Stomach smooth muscle (tissue), 2 donors: Measurements from ENCODE around the gene CARS2.
"Not testable (repeated sequence)": the region's sequence is repeated elsewhere in the genome, so short reads cannot be mapped to it uniquely, and the experiment has no call there.

ENCODE experiments used
- H3K27ac ChIP-seq: one replicate; pipeline ENCODE4 v1.7.0; 2013; ENCODE audit warnings: mild to moderate bottlenecking, low read length, inconsistent platforms
- H3K27me3 ChIP-seq, 2 donors: one replicate each; pipeline ENCODE4 v1.7.0; 2013; ENCODE audit warnings: low read length in 2 of 2; ENCODE audit not compliant: insufficient read depth in 2 of 2, control insufficient read depth in 1 of 2
- H3K36me3 ChIP-seq, 2 donors: one replicate each; pipeline ENCODE4 v1.7.0; 2013; ENCODE audit warnings: low read length in 2 of 2; ENCODE audit not compliant: control insufficient read depth in 2 of 2, insufficient read depth in 2 of 2
- H3K4me1 ChIP-seq: one replicate; pipeline ENCODE4 v1.7.0; 2013; ENCODE audit warnings: low read length; ENCODE audit not compliant: control insufficient read depth, insufficient read depth
- H3K4me3 ChIP-seq, 2 donors: one replicate each; pipeline ENCODE4 v1.7.0; 2013; ENCODE audit warnings: low read length in 2 of 2
- H3K9ac ChIP-seq, 2 donors: one replicate each; pipeline ENCODE4 v1.7.0; 2013; ENCODE audit warnings: low read length in 2 of 2, mild to moderate bottlenecking in 1 of 2
- H3K9me3 ChIP-seq, 2 donors: one replicate each; pipeline ENCODE4 v1.7.0; 2013; ENCODE audit warnings: low read length in 2 of 2; ENCODE audit not compliant: control insufficient read depth in 2 of 2
- donor health status: healthy.
- donor health status: Pancreatic carcinoma.

Gene CARS2

DNA sequence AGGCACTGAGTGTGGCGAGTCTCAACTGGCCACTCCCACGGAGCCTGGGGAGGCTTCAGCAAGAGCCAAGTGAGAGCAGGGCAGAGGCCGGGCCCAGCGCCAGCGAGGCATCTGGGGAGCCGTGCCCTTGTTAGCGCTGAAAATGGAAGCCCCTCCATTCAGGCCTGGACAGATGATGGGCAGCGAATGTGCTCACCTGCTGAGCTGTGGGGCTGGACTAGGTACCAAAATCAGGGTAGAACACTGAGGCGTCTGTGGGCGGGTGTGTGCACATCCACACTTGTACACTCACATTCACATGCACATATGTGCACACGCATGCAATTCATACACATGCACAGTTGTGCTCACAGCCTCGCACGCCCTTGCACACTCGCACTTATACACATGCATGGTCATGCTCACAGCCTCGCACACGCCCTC is 69.9 kb downstream of the CARS2 start:
- Histone ChIP-seq H3K27me3 (no peaks in the 10 kb centered on the region), H3K4me3 (no peak overlapping the region), H3K9me3 (no peaks in the 10 kb centered on the region), H3K36me3 (peaks cover 56 to 57% of the 10 kb centered on the region in 2 donors), H3K27ac (no peak overlapping the region), H3K4me1 (peaks cover 21% of the 10 kb centered on the region), H3K9ac (no peak overlapping the region)

DNA sequence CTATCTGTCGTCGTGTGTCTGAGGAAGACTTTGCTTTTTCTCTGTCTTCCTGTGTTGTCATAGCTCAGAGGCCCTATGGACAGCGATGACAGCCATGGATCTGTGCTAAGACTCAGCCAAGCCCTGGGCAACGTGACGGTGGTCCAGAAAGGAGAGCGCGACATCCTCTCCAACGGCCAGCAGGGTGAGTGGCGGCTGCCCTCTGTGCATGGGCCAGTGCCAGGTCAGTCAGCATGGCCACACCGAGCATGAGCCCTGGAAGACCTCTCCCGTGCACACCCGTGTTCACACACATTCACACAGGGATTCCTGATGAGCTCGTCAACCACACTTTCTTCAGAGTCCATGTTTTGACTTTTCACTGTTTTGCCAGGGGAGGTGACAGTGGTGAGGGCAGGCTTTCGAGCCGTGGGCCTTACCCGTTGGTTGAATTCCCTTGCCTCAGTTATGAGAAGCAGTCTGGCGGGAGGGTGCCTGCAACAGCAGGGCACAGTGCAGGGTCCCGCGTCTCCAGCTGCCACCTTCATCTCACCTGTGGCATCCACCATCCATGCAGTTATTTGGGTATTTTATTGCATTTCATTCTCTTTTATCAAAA is 70.4 kb downstream of the CARS2 start:
- Histone ChIP-seq H3K9ac (no peak overlapping the region), H3K4me3 (no peak overlapping the region), H3K27me3 (no peaks in the 10 kb centered on the region), H3K36me3 (peaks cover 56 to 57% of the 10 kb centered on the region in 2 donors), H3K4me1 (peaks cover 21% of the 10 kb centered on the region), H3K27ac (no peak overlapping the region), H3K9me3 (no peaks in the 10 kb centered on the region)

DNA sequence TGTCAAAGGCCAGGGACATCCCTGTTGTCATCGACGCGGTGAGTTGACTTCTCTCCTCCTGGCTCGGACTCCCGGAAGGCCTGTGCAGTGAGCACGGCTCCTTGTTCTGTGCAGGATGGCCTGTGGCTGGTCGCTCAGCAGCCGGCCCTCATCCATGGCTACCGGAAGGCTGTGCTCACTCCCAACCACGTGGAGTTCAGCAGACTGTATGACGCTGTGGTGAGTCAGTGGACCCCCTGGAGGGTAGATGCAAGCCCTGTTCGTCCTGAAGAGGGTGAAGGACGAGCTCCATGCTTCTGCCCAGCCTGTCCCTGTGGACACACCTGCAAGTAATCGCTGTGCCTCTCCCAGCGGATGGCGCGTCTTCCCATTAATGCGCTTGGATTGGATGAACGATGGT is 71.4 kb downstream of the CARS2 start:
- no peak overlapping the region for H3K9ac ChIP-seq
- peaks cover 29% of the 10 kb centered on the region for H3K4me1 ChIP-seq
- H3K36me3 ChIP-seq, result peaks cover 48 to 53% of the 10 kb centered on the region in 2 donors
- no peaks in the 10 kb centered on the region for H3K27me3 ChIP-seq
- H3K4me3 ChIP-seq, result no peak overlapping the region
- H3K9me3 ChIP-seq, result no peaks in the 10 kb centered on the region
- no peak overlapping the region for H3K27ac ChIP-seq

DNA sequence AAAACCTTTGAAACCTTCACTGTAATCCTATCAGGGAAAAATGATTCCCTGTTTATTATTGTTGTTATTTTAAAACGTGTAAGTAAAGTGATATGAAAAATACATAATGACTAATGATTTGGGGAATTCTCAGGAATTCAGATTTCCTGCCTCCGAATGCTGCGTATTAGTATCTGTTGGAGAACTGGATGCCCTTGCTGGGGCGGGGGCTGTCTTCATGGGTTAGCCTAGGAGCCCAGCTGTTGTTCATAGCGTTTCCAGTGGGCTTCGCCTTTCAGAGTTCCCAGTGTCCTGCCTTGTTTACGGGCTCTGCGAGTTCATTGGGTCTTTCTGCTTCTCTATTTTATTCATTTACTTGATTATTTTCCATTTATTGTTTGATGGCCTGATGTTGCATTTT is 72.1 kb downstream of the CARS2 start:
- Histone ChIP-seq H3K27ac (no peak overlapping the region), H3K9me3 (no peaks in the 10 kb centered on the region), H3K4me3 (no peak overlapping the region), H3K27me3 (no peaks in the 10 kb centered on the region), H3K36me3 (peaks cover 41 to 49% of the 10 kb centered on the region in 2 donors), H3K9ac (no peak overlapping the region), H3K4me1 (peaks cover 37% of the 10 kb centered on the region)

DNA sequence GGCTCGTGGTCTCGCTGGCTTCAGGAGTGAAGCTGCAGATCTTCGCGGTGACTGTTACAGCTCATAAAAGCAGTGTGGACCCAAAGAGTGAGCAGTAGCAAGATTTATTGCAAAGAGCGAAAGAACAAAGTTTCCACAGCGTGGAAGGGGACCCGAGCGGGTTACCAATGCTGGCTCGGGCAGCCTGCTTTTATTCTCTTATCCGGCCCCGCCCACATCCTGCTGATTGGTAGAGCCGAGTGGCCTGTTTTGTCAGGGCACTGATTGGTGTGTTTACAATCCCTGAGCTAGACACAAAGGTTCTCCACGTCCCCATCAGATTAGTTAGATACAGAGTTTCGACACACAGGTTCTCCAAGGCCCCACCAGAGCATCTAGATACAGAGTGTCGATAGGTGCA is 73.7 kb downstream of the CARS2 start:
- not testable (repeated sequence) for H3K9ac ChIP-seq, H3K27me3 ChIP-seq, H3K4me3 ChIP-seq, H3K27ac ChIP-seq, H3K9me3 ChIP-seq
- peaks cover 52% of the 10 kb centered on the region for H3K4me1 ChIP-seq
- peaks cover 31 to 42% of the 10 kb centered on the region in 2 donors for H3K36me3 ChIP-seq

DNA sequence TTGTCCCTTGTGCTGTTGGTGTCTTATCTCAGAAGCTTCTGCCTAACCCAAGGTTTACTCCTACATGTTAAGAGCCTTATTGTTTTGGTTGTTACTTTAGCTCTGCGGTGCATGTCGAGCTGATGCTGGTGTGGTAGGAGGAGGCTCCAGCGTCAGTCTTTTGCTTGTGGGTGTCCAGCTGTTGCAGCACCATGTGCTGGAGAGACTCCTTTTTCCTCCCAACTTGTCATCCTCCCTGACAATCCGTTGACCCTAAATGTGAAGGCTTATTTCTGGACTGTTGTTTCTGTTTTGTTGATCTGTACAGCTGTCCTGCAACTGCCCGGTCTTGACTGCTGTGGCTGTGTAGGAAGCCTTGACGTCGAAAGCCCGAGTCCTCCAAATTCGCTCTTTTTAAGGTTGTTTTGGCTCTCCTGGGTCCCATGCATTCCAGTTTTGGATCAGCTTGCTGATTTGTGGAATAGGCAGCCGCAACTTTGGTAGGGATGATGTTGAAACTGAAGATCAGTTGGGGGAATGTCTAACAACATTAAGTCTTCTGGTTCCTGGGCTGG is 75.3 kb downstream of the CARS2 start:
- H3K36me3 ChIP-seq, result peaks cover 17 to 29% of the 10 kb centered on the region in 2 donors
- no peak overlapping the region for H3K9ac ChIP-seq
- peaks cover 54% of the 10 kb centered on the region for H3K4me1 ChIP-seq
- H3K27ac ChIP-seq, result peak overlapping the region; percentile 89
- no peaks in the 10 kb centered on the region for H3K9me3 ChIP-seq
- H3K4me3 ChIP-seq, result peak overlapping the region; percentile 22 to 27
- H3K27me3 ChIP-seq, result no peaks in the 10 kb centered on the region

DNA sequence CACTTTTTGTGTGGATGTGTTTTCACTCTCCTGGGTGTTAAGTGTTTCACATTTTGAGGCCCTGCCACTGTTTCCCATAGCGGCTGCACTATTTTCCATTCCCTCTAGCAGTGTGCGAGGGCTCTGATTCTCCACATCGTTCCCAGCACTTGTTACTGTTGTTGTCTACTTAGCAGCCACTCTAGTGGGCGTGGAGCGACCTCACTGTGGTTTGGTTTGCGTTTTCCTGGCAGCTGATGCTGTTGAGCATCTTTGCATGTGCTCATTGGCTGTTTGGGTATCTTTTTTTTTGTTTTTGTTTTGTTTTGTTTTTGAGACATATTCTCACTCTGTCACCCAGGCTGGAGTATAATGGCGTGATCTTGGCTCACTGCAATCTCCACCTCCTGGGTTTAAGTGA is 76.2 kb downstream of the CARS2 start:
- peak overlapping the region; percentile 89 for H3K27ac ChIP-seq
- H3K36me3 ChIP-seq, result peaks cover 12 to 27% of the 10 kb centered on the region in 2 donors
- H3K4me1 ChIP-seq, result peaks cover 61% of the 10 kb centered on the region
- no peak overlapping the region for H3K9ac ChIP-seq
- H3K9me3 ChIP-seq, result no peaks in the 10 kb centered on the region
- no peak overlapping the region for H3K4me3 ChIP-seq
- H3K27me3 ChIP-seq, result no peaks in the 10 kb centered on the region

DNA sequence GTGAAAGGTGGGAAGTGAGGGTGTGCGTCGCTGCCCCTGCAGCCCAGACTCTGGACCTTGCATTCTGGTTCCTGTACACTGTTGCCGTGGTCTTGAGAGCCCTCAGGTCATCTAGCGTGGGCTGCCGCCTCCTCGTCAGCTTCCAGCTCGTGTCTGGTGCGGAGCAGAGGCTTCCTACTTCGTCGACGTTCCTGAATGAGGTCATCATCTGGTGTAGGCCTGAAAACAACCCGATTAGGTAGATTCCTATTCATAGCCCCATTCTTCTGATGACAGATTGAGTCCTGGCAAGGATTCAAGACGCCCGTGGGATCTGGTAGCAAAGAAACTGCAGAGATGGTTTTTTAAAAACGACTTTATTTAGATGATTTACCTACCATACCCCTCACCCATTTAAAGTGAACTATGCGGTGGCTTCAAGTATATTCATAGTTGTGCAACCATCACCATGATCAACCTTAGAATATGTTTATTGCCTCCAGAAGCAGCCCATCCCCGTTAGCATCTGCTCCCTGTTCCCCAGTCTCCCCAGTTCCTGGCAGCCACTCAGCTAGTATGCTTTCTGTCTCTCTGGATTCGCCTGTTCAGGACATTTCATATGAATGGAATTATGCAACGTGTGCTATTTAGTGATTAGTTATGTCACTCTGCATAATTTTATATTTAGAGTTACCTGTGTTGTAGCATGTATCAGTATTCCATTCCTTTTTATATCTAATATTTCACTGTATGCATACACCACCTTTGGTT is 76.8 kb downstream of the CARS2 start:
- Histone ChIP-seq H3K9me3 (no peaks in the 10 kb centered on the region), H3K4me3 (peak overlapping the region; percentile 0 to 35), H3K9ac (peak overlapping the region; percentile 11 to 55), H3K27ac (peak overlapping the region; percentile 89), H3K4me1 (peaks cover 63% of the 10 kb centered on the region), H3K27me3 (no peaks in the 10 kb centered on the region), H3K36me3 (peaks cover 10 to 23% of the 10 kb centered on the region in 2 donors)

DNA sequence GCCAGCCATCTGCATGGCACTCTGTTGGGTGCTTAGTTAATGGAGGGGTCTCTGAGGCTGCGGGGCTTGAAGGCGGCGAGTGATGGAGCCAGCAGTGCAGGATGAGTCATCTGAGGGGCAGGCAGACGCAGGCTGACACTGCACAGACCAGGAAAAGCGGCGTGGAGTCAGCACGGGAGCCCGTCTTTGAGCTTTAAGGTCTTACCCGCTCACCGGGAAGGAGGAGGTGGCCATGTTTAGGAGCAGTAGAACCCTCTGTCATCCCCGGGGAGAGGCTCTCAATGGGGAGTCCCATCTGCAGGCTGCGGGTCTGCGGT is 77.5 kb downstream of the CARS2 start:
- Histone ChIP-seq H3K9me3 (no peaks in the 10 kb centered on the region), H3K4me1 (peaks cover 63% of the 10 kb centered on the region), H3K27ac (peak overlapping the region; percentile 89), H3K4me3 (peak overlapping the region in 1 of 2 donors; percentile 35), H3K9ac (peak overlapping the region; percentile 11 to 55), H3K36me3 (peaks cover 9 to 25% of the 10 kb centered on the region in 2 donors), H3K27me3 (no peaks in the 10 kb centered on the region)

DNA sequence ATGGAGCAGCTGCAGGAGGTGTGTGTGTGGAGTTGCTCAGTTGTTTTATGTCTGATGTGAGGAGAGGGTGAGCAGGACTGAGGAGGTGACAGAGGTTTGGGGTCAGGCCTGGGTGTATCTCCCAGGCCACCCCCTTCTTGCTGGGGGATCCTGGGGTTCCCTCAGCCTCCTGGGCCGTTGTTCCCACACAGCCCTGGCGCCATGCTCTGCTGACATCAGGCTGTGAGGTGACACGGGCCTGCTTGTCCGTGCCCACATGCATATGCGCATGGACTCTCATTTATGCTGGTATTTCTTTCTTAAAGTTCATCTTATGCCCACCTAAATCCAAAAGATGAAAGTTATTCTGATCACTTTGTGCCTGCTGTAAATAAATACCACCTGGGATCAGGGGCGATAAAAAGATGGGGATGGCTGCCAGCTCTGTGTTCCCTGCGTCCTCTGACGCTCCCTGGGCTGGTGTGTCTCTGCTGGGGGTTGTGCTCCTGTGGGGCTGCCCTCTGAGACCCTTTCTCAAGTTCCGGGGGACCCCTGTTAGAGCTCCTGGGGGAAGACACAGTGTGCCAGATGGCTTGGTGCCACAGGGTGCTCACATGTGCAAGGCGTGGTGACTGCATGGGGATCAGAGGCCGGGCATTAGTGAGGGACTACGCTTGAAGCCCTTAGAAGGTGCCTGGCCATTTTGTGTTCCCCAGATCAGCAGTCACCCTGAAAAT is 78.0 kb downstream of the CARS2 start:
- H3K27ac ChIP-seq, result peak overlapping the region; percentile 89
- peaks cover 14 to 30% of the 10 kb centered on the region in 2 donors for H3K36me3 ChIP-seq
- H3K9ac ChIP-seq, result peak overlapping the region in 1 of 2 donors; percentile 55
- H3K4me1 ChIP-seq, result peaks cover 66% of the 10 kb centered on the region
- no peaks in the 10 kb centered on the region for H3K9me3 ChIP-seq
- peak overlapping the region in 1 of 2 donors; percentile 35 for H3K4me3 ChIP-seq
- no peaks in the 10 kb centered on the region for H3K27me3 ChIP-seq
